ENCODE results near the gene PVALEF.

GRCh38 chr17:81138083-81138482, 27.2 kb upstream of the PVALEF start:
- TF ChIP-seq CTCF (IDR thresholded peaks at IDR 0.05) (no peak), POLR2A (IDR thresholded peaks at IDR 0.05) (no peak)
